Hepatocyte (in vitro differentiated cells): ENCODE results near the gene GMDS.

ENCODE experiments used
- EZH2 ChIP-seq: fragments of 200-600 bp; sonication (generic); IDR thresholded peaks from 2 replicates; pipeline ENCODE4 v1.6.1; 2016; ENCODE audit warnings: antibody characterized with exemption, mild to moderate bottlenecking, borderline replicate concordance
- TF ChIP-seq, protein P1 (sequence below): fragments of 200-600 bp; sonication (generic); IDR thresholded peaks from 2 replicates; pipeline ENCODE4 v1.5.1; 2016; ENCODE audit warnings: antibody characterized with exemption, mild to moderate bottlenecking; ENCODE audit not compliant: poor library complexity

DNA sequence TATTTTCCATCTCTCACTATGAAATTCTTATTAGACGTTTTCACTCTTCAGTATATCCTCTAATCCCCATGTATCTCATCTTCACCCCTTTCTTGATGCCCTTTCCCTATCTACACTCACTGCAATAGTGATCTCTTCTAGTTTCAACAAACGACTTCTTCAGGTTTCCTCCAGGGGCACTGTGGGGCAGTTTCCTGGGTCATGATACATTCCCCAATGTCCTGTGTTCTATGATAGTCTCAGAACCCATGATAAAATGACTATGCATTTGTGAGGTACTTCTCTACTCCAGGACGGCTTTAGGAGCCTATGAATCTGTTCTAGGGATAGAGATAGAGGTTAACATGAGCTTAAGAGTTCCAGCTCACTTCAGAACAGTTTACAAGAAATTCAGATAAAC, 452.4 kb downstream of the GMDS start:
- TF ChIP-seq, protein P1, sequence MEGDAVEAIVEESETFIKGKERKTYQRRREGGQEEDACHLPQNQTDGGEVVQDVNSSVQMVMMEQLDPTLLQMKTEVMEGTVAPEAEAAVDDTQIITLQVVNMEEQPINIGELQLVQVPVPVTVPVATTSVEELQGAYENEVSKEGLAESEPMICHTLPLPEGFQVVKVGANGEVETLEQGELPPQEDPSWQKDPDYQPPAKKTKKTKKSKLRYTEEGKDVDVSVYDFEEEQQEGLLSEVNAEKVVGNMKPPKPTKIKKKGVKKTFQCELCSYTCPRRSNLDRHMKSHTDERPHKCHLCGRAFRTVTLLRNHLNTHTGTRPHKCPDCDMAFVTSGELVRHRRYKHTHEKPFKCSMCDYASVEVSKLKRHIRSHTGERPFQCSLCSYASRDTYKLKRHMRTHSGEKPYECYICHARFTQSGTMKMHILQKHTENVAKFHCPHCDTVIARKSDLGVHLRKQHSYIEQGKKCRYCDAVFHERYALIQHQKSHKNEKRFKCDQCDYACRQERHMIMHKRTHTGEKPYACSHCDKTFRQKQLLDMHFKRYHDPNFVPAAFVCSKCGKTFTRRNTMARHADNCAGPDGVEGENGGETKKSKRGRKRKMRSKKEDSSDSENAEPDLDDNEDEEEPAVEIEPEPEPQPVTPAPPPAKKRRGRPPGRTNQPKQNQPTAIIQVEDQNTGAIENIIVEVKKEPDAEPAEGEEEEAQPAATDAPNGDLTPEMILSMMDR: peak; percentile 32
- no peak for TF ChIP-seq EZH2
